GM19035 (cell line): ENCODE measurements around the gene TMEM41B.

ENCODE experiments used
- ATAC-seq: cut with Tn5 transposase; IDR thresholded peaks from one replicate; pipeline ENCODE4 v1.9.1; 2021; ENCODE audit not compliant: unreplicated experiment

TMEM41B gene

DNA sequence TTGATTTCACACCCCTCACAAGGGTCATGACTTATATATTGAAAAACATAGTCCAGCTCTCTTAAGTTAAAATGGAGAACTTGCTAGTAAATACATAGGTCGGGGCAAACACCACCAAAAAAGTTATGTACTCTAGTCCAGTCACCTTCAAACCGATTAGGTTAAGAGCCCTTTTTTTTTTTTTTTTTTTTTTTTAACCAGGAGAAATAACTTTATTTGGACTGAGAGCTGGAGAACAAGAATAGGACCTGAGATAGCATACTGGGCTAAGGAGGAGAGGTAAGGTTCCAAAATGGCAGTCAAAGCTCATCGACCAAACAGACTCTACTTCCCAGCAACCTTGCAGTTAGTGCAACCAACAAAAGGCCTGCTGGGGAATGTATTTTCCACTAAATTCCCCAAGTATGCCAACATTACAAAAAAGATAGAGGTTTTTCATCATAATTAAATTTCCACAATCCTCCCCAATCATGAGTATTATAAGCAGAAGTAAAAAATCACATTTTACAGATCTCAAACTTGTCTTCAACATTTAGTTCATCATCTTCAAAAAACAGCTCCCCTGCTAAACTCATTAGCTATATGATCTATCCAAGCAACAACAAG is 3.8 kb downstream of the TMEM41B start:
- no peak for ATAC-seq

DNA sequence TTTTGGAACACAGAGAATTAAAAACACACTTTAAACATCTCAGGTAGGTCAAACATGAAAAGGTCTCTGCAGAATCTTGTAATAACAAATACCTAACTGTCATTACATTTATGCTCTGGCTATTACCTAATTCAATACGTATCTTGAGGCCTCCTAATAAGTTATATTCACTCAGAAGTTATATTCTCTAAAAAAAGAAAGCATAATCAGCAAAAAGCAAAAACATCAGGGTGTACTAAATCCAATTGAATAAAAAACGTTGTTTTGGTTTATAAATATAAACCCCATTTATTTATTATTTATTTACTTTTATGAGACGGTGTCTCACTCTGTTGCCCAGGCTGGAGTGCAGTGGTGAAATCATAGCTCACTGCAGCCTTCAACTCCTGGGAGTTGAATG is 10.2 kb downstream of the TMEM41B start:
- ATAC-seq, result no peak

DNA sequence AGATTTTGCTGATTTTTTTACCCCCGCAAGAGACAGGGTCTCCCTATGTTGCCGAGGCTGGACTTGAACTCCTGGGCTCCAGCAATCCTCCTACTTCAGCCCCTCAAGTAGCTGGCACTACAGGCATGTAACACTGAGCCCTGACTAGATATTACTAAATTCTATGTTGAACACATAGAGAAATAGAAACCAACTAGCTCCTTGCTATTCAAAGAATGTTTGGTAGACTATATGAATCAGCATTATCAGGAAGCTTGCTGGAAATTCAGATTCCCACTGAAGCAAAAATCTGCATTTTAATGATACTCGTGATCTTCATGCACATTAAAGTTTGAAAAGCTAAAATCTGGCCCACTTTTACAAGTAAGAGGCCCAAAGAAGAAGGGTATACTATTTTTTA is 11.9 kb downstream of the TMEM41B start:
- ATAC-seq, result no peak

DNA sequence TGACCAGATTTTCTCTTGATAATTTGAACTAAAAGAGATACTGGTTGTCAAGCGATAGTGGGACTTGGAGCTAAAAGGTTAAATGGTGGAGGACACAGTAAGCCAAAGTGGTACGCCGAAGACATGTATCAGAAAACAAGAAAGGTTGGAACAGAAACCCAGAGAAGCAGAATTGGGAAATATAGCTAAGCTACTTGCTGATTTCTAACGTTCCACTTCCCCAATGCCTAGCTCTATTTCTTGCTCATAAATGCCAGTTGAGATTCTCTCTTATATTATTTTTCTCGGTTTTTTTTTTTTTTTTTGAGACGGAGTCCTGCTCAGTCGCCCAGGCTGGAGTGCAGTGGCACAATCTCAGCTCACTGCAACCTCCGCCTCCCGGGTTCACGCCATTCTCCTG is 12.7 kb downstream of the TMEM41B start:
- ATAC-seq, result no peak

DNA sequence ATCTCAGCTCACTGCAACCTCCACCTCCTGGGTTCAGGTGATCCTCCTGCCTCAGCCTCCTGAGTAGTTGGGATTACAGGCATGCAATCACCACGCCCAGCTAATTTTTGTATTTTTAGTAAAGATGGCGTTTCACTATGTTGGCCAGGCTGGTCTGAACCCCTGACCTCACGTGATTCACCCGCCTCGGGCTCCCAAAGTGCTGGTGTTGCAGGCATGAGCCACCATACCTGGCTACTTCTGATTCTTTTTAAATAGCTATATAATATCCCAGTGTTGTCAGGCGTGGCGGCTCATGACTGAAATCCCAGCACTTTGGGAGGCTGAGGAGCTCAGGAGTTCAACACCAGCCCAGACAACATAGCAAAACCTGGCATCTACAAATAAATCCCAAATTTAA is 20.7 kb downstream of the TMEM41B start:
- ATAC-seq, result no peak

DNA sequence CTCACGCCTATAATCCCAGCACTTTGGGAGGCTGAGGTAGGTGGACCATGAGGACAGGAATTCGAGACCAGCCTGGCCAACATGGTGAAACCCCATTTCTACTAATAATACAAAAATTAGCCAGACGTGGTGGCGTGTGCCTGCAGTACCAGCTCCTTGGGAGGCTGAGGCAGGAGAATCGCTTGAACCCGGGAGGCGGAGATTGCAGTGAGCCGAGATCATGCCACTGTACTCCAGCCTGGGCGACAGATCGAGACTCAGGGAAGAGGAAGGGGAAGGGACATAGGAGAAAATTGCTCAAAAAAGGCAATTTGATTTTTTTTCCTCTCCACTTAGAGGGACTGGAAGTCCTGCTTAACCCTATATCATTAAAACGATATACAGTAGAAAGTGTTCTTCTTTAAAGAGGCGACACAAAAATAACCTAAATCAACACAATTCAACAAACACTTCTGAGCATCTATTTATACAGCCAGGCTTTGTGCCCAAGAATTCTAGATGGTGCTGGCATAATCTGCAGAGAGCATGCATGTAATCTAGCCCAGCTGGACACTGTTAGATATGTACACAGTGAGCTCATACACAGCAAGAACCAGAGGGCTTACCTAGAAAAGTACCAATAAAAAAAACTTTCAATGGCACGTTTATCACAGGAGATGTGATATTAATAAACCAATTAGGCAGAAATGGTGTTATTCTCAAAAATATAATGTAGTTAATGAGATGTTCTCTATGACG is 28.4 kb downstream of the TMEM41B start:
- no peak for ATAC-seq

DNA sequence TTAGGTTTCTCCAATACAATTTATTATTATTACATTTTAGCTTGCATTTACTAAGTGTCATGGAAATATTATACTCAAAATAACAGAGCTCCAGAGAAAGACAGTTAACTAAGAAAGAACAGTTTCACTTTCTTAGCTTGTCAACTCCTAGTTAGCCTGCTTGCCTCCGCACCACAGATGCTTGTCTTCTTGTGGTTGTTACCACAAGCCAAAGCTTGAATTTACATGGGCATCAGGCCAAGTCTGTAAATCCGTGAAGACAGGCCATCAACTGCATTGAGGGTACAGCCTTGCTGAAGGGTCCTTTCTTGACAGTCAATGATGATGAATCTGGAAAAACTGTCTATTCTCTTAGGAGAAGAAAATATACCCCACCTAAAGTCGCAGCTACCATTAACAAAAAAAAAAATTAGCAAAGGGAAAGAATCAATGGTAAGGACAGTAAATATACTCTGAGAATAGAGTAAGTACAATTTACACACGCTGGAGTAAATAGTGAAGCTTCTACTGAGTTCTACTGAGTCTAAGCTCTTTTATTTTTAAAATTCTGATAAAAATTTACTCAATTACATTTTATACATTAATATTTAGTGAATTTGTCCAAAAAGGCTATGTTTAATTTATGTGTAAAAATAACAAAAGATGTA is 33.6 kb downstream of the TMEM41B start:
- ATAC-seq, result peak; percentile 97

DNA sequence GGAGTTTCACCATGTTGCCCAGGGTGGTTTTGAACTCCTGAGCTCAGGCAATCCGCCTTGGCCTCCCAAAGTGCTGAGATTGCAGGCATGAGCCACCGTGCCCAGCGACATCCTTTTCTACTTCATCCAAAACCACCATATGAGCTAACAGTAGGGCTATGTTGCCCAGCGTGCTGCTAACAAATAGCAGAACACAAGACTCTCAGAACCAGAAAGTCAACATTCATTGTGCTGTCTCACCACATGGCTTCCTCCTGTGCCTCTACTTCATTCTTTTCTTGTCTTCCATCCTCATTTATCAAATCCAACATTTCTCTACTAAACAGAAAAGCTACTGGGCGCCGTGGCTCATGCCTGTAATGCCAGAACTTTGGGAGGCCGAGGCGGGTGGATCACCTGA is 37.2 kb downstream of the TMEM41B start:
- ATAC-seq, result no peak

DNA sequence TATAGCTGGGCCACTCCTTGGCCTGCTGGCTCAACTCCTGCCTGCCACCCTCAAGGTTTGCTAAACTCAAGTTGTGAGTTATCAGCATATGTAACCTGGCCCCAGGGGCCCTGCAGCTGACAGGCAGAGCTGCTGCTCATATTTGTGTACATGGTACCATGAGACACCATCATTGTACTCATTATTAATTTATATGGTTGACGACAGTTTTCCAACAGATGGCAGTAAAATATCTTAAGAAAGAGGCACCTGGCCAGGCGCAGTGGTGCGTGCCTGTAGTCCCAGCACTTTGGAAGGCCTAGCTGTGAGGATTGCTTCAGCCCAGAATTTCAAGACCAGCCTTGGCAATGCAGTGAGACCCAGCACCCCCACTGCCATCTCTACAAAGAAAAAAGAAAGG is 37.8 kb downstream of the TMEM41B start:
- no peak for ATAC-seq

DNA sequence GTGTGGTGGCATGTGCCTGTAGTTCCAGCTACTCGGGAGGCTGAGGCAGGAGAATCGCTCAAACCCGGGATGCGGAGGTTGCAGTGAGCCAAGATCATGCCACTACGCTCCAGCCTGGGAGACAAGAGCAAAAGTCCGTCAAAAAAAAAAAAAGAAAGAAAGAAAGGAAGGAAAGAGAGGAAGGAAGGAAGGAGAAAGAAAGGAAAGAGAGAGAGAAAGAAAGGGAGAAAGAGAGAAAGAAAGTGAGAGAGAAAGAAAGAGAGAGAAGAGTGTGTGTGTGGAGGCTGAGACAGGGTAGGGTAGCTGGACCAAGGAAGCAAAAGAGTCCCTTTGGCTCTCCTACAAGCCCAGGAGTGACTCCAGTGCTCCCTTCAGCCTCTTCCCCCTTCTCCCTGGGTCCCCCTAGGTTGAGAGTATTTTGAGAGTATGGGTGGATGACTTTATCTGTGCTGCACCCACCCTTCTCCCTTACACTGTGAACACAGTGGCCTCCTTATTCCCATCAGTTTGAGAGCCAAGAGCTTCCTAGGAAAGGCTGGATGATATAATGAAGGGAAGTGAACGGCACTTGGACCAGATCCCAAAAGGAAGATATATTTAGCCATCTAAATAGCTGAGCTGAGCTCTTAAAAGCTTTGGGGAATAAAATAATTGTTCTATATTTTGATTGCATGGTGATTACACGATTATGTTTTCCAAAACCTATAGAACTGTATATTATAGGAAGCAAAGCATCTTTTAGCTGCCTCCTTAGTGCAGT is 39.7 kb downstream of the TMEM41B start:
- ATAC-seq, result no peak

DNA sequence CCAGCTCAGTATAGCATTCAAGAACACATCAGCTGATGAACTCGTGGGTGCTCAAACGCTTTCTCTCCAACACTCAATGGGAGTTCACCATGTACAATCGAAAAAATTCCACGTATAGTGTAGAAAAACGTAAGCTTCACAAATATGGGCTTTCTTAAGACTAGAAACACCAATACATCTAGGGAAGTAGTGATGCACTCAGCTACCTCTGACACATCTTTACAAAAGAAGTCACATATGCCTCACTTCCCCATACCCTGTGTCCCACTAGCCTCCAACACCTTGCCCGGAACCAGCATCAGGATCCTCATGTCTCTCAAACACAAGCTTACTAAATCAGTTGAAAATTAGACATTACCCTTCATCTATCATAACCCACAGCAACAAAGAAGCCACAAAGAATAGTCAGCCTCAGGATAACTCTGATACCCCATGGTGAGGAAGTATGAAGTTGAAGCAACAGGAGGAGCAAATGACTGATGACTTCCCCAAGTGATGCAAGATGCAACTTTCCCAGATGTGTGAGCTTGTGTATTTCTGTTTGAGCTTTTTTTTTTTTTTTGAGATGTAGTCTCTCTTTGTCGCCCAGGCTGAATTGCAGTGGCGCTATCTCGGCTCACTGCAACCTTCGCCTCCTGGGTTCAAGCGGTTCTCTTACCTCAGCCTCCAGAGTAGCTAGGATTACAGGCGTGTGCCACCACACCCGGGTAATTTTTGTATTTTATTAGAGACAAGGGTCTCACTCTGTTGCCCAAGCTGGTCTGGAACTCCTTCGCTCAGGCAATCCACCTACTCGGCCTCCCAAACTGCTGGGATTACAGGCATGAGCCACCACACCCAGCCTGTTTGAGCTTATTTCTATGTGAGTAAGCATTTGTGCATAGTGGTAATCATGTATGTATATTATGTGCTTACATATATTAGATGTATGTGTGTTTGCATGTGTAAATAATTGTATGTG is 40.7 kb downstream of the TMEM41B start:
- no peak for ATAC-seq

DNA sequence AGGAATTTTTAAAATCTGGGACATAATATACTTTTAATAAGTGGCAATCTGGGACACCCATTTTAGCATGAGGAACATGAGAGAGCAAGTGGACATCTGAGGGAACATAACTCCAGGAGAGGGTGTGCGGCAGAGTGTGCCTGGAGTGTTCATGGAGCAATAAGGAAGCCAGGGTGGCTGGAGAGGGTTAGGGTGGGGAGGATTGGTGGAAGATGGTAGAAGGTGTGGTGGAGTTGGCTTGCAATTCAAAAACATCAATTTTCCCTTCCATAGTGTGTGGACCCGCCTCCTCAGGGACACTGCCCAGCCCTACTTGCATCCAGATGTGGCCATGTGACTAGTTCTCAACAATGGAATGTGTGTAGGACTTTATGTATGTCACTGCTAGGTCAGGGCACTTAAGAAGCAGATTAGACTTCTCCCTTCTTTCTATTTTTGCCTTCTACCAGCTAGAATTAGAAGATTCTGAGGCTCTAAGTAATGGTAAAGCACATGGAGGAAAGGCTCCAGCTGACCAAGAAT is 44.8 kb downstream of the TMEM41B start:
- ATAC-seq, result no peak

DNA sequence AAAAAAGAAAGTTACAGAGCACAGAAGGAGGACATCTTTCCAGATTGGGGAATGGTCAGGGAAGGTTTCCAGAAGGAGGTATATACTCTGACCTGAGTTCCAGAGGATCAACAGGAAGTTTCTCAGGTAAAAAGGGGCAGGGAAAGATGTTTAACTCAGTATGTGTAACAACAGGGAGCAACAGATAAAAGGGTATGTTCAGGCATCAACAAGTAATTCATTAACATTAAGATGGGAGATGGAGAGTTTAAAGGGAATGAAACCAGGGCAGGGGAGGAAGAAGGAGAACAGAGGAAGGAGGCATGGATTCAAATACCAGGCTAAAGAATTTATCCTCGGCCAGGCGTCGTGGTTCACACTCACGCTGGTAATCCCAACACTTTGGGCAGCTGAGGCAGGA is 46.7 kb downstream of the TMEM41B start:
- ATAC-seq, result no peak

DNA sequence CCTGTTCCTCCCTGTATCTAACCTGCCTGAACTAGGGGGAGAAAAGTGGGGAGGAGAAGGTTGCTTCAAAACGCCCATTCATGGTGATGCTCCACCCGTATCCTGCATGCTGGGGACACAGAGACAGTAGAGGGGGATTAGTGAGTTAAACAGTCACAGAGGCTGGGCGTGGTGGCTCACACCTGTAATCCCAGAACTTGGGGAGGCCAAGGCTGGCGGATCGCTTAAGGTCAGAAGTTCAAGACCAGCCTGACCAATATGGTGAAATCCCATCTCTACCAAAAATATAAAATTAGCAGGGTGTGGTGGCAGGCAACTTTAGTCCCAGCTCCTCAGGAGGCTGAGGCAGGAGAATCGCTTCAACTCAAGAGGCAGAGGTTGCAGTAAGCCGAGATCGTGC is 47.5 kb downstream of the TMEM41B start:
- no peak for ATAC-seq

DNA sequence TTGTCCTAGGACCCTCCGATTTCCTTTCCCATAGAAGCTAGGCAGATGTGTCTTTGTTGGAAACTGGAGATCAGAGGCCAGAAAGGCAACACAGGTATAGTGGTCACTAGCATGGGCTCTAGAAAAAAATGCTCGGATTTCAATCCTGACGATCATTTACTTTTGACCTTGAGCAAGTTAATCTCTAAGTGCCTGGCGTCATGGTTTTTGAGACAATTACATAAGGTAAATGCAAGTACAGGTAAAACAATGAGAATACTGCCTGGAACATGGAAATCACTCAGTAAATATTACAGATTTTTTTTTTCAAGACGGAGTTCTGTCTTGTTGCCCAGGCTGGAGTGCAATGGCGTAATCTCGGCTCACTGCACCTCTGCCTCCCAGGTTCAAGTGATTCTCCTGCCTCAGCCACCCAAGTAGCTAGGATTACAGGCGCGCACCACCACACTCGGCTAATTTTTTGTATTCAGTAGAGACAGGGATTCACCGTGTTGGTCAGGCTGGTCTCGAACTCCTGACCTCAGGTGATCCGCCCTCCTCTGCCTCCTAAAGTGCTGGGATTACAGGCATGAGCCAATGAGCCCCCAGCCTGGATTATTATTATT is 48.2 kb downstream of the TMEM41B start:
- no peak for ATAC-seq

DNA sequence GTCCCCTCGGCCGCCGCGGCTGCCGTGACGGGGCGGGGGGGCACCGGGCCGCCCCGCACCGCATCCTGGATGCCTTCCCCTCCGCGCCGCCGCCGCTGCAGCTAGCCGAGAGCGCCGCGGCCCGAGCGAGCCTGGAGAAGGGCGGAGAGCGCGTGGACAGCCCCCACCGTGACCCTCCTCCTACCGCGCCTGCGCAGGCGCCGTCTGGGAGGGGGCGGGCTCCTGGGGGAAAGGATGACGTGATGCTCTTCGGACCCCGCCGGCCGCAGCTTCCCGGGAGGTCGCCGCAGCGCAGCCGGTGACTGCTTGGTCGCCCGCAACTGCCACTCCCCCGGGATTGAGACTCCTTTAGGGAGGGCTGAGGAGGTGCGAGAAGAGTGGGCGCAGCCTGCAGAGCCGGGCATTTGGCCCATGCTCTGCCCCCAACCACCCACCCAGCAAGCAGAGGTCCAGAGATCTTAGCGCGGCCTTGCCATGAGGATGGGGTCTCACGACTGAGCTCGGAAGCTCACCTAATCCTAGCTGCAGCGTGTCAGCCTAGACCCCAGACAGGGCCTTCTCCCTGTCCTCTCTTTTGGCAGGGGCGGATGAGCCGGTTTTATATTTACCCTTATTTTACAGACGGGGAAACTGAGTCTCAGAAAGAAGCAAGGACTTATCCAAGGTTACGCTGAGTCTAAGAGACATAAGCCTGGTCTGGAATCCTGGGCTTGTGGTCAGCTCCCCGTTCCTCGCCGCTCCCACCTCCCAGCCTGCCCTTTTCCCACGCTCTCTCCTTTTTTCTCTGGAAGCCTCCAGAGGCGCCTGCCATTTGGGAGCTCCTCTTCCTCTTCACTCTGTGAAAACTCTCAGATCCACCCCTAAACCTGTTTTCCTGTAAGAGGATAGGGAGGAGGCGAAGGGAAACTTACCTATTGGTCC is 48.9 kb downstream of the TMEM41B start, which contains the start of gene DENND5A:
TSS of gene DENND5A (minus strand) at position 140 of the 921 bp plus-strand sequence. CDS start 281 bp downstream, outside the sequence.
- ATAC-seq, result no peak

DNA sequence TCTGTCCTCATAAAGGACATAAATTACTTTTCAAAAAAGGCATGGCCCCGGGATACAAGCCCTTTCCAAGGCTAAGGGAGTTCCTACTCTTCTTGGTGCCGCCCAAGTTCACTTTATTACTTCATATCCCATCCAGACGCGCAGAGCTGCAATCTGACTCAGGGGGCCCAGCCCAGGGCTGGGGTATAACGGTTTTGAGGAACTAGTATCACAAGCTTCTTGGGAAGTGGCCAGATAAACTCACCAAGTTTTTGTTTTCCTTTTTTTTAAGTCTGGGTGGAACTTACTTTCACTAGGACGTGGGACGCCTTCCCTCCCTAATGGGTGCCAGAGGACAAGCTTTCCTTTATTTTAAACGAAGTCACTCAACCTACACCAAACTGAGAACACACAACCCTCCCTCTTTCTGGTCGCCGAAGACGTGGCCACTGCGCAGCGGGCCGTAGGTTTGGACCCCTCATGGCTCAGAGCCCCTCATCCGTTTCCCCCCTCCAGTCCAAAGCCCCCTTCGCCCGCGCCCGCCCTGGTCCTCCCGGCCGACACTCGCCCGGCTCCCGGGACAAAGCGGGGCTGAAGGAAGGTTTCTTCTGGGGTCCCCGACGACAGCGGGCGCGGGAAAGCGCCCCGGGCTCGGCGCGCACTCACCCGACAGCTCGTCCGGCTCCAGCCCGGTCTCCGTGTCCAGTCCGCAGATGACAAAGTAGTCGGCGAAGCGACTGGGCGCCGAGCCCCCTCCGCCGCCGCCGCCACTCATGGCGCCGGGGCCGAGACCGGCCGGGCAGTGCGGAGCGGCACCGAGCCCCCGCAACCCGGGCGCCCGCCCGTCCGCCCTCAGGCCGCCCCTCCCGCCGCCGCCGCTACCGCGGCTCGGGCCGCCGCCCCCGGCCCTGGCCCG is 49.8 kb downstream of the TMEM41B start:
- peak; percentile 9 for ATAC-seq

DNA sequence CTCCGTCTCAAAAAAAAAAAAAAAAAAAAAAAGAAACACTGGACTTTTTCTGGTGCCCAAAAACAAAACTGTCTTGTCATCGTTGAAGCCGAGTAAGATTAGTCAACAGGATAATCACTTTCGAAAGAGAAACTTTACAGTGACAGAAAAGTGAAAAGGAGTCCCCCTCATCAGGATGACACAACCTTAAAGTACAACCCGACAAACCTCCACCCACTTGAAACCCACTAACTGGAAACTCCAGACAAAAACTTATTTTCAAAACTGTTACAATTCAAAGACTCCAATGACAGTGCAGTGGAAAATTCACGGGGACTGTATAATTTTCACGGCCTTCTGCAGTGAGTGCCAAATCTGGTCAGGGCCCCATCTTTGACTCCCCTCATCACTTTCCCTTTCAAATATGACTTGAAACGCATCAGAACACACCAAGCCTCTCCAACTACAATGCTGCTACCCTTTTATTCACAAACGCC is 50.5 kb downstream of the TMEM41B start:
- ATAC-seq, result peak; percentile 75
